ENCODE data around the gene NPW. TPM values are rescaled to one million over a fixed set of nuclear protein-coding genes. Genes with fewer than 3 reads are reported as not detected.

NPW gene
- total and polyA plus RNA-seq, 4 experiments from 2014 or later, result not detected

DNA sequence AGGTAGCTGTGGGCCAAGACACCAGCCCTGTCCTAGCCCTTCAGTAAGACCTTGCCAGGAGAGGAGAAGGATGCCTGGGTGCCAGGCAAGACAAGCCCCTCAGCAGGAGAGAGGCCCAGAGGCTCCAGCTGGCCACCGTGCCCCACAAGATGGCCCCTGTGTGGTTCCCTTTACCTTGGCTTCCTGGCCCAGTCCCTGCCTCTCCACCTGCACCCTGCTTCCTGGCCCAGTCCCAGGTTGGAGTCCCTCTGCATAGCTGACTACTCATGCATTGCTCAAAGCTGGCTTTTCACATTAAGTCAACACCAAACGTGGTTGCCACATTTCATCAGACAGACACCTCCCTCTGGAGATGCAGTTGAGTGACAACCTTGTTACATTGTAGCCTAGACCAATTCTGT is 25.9 kb upstream of the NPW start:
- Histone ChIP-seq H3K27me3 (ENCODE audit: insufficient read depth, low read length) (no peaks in the 10 kb centered on the region), H3K4me1 (ENCODE audit: insufficient read depth, low read length) (peaks cover 22% of the 10 kb centered on the region), H3K9me3 (ENCODE audit: control insufficient read depth in 1 of 2, low read length in 2 of 2) (no peaks in the 10 kb centered on the region), H3K36me3 (ENCODE audit: insufficient read depth, low read length) (peaks cover 4% of the 10 kb centered on the region), H3K4me3 (ENCODE audit: low read length in 2 of 2) (no peak overlapping the region), H3K27ac (ENCODE audit: low read depth, low read length) (no peak overlapping the region)
- peaks cover 3 to 4% of the 10 kb centered on the region in 2 donors for H3K27me3 Mint-ChIP-seq
- ChIA-PET POLR2A (ENCODE audit: partially characterized antibody) (interaction anchor here (1.4 to 5.7 kb wide), 7 partner anchors 11 to 161 kb away, joined by 3 to 71 read pairs (median 29); partner anchors contain the start of genes MSRB1, RPS2, TBL3 and TRAF7), CTCF (ENCODE audit: partially characterized antibody) (interaction anchor here (0.8 to 3.3 kb wide), 3 partner anchors 10 to 159 kb away, joined by 3 to 18 read pairs (median 6); no protein-coding TSS in a partner anchor)
- intact Hi-C loops (cut with micrococcal nuclease), result loop anchor here (2.0 to 5.0 kb wide), 2 partner anchors 29 to 51 kb away; partner anchors contain the start of genes MSRB1 and RPS2
- H3K9me3 Mint-ChIP-seq, result peaks cover 0 to 1% (median 0%) of the 10 kb centered on the region in 8 donors
- peaks cover 9% of the 10 kb centered on the region in 2 donors for H3K36me3 Mint-ChIP-seq
- no peak for DNase-seq
- H3K4me1 Mint-ChIP-seq, result peaks cover 3 to 26% (median 13%) of the 10 kb centered on the region in 4 donors
- peak overlapping the region in 3 of 8 donors; percentile 15 to 59 (median 25) for H3K4me3 Mint-ChIP-seq
- peak overlapping the region in 6 of 7 donors; percentile 57 to 90 (median 84) for H3K27ac Mint-ChIP-seq

DNA sequence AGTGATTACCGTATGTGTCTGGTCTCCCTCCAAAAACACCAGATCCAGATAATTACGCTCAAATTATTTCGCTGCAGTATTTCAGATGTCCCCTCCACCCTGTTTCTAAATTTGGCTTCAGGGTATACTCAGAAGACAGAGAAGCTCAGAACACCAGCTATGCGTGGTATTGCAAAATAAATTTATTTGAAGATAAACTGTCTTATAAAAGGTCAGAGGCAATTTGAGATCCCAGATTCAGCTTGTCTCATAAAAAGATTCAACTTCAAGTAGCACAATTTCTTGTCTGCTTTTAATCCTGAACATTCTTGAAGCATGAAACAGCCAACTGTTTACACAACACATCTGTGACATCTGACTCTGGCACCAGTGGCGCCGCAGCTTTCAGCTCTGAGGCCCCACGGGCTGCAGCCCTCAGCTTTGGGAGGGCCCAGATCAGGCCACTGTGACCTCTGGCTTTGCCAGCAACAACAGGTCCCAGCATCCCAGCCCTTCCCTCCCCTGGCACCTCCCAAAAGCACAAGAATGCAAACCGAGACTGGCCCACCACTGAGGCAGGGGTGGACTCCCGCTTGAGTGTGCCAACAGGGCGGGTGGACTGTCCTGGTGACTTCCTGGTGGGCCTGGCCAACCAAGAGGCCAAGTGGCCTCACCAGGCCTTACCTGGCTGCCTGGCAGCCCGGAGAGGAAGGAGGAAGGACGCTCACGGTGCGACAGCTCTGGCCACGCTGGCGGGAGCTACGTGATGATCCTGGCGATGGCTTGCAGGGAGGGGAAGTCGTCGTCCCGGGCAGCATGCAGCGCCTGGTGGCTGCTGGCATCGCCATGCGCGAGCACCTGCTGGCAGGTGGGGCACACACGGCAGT is 21.9 kb upstream of the NPW start:
- no peaks in the 10 kb centered on the region for H3K4me1 ChIP-seq (ENCODE audit: insufficient read depth, low read length)
- H3K27ac ChIP-seq (ENCODE audit: low read depth, low read length), result no peak overlapping the region
- Mint-ChIP-seq H3K9me3 (peaks cover 0 to 1% (median 0%) of the 10 kb centered on the region in 8 donors), H3K36me3 (peaks cover 14 to 18% of the 10 kb centered on the region in 2 donors), H3K27ac (peak overlapping the region in 1 of 7 donors; percentile 35), H3K4me1 (peaks cover 0 to 2% (median 0%) of the 10 kb centered on the region in 4 donors), H3K27me3 (no peaks in the 10 kb centered on the region), H3K4me3 (no peak overlapping the region)
- no peaks in the 10 kb centered on the region for H3K9me3 ChIP-seq (ENCODE audit: control insufficient read depth in 1 of 2, low read length in 2 of 2)
- no peaks in the 10 kb centered on the region for H3K27me3 ChIP-seq (ENCODE audit: insufficient read depth, low read length)
- H3K36me3 ChIP-seq (ENCODE audit: insufficient read depth, low read length), result peaks cover 29% of the 10 kb centered on the region
- intact Hi-C loops (cut with micrococcal nuclease), result no loop called here
- no peak for DNase-seq
- ChIA-PET CTCF (ENCODE audit: partially characterized antibody) (interaction anchor here (1.0 kb wide), 1 partner anchor 143 kb away, joined by 5 read pairs; no protein-coding TSS in a partner anchor), POLR2A (ENCODE audit: partially characterized antibody) (interaction anchor here (1.2 kb wide), 1 partner anchor 13 kb away, joined by 4 read pairs; the partner anchor contains the start of gene GFER)
- H3K4me3 ChIP-seq (ENCODE audit: low read length in 2 of 2), result no peak overlapping the region

DNA sequence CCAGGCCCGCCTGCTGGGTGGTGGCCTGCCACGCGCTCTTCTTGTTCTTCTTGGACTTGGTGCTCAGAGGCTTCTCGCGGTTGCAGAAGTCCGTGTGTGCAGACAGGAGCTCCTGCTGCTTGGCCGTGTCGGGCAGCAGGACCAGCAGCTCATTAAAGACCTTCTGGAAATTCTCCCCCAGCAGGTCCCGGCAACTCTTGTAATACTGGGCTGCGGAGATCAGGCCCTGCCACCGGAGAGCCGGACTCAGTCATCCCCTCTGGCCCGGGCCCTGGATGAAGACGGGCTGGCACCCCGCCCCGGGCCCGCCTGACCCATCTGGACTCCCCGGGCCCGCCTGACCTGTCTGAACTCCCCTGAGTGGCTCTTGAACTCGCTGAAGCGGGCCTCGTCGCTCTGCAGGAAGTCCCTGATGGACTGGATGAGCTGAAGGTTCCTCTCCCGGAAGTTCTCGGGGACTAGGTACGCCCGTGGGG is 21.2 kb upstream of the NPW start:
- POLR2A ChIA-PET (ENCODE audit: partially characterized antibody), result interaction anchor here (0.6 kb wide), 1 partner anchor 32 kb away, joined by 3 read pairs; no protein-coding TSS in a partner anchor
- Mint-ChIP-seq H3K36me3 (peaks cover 14 to 18% of the 10 kb centered on the region in 2 donors), H3K4me3 (no peak overlapping the region), H3K4me1 (peaks cover 0 to 2% (median 0%) of the 10 kb centered on the region in 4 donors), H3K27ac (peak overlapping the region in 1 of 7 donors; percentile 82), H3K9me3 (peaks cover 0 to under 1% (median 0%) of the 10 kb centered on the region in 8 donors), H3K27me3 (no peaks in the 10 kb centered on the region)
- Histone ChIP-seq H3K36me3 (ENCODE audit: insufficient read depth, low read length) (peaks cover 36% of the 10 kb centered on the region), H3K27me3 (ENCODE audit: insufficient read depth, low read length) (no peaks in the 10 kb centered on the region), H3K9me3 (ENCODE audit: control insufficient read depth in 1 of 2, low read length in 2 of 2) (no peaks in the 10 kb centered on the region), H3K4me3 (ENCODE audit: low read length in 2 of 2) (no peak overlapping the region), H3K4me1 (ENCODE audit: insufficient read depth, low read length) (peaks cover under 1% of the 10 kb centered on the region), H3K27ac (ENCODE audit: low read depth, low read length) (no peak overlapping the region)
- intact Hi-C loops (cut with micrococcal nuclease), result no loop called here
- no peak for DNase-seq
- CTCF ChIA-PET (ENCODE audit: partially characterized antibody), result no interaction called here

DNA sequence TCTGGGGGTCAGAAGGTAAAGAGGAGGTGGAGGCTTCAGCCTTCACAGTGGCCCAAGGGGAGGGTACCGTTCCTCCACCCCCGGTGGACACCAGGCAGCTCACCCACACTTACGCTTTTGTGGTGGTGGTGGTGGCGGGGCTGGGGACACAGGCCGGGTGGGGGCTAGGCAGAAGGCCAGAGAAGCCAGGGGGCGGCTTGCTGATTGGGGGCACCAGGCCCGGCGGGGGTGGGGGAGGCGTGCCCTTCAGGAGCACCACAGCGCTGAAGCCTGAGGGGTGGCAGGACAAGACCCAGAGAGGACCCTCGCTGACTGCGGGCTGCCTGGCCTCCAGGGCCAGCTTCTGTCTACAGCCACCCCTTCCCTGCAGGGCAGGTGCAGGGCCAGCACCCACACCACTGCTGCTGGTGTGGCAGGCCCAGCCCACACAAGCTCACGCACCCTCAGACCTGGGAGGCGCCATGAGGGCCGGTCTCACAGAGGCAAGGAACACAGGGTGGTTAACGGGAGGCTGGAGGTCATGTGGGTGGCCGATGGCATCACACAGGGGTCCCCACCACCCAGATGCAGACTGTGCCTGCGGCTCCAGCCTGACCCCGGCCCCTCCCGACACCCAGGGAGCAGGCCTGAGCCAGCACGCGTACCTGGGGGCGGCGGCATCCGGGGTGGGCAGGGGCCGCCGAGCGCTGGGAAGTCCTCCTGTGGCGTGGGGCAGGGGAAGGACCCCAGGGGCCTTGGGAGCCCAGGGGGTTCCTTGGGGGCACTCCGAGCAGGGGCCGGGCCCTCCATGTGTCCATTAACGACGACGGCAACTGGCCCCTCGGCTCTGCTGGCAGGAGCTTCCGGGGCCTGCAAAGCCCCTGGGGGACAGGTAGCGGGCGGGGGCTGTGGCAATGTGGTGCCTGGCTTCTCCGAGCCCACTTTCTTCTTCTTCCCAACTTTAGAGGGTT is 20.5 kb upstream of the NPW start:
- intact Hi-C loops (cut with micrococcal nuclease), result no loop called here
- Mint-ChIP-seq H3K27me3 (no peaks in the 10 kb centered on the region), H3K36me3 (peaks cover 14 to 18% of the 10 kb centered on the region in 2 donors), H3K4me3 (no peak overlapping the region), H3K4me1 (peaks cover 0 to 7% (median 0%) of the 10 kb centered on the region in 4 donors), H3K27ac (no peak overlapping the region), H3K9me3 (no peaks in the 10 kb centered on the region)
- no peaks in the 10 kb centered on the region for H3K27me3 ChIP-seq (ENCODE audit: insufficient read depth, low read length)
- ChIA-PET POLR2A (ENCODE audit: partially characterized antibody) (interaction anchor here (0.6 kb wide), 1 partner anchor 33 kb away, joined by 3 read pairs; no protein-coding TSS in a partner anchor), CTCF (ENCODE audit: partially characterized antibody) (no interaction called here)
- no peak overlapping the region for H3K4me3 ChIP-seq (ENCODE audit: low read length in 2 of 2)
- DNase-seq, result no peak
- no peak overlapping the region for H3K27ac ChIP-seq (ENCODE audit: low read depth, low read length)
- H3K4me1 ChIP-seq (ENCODE audit: insufficient read depth, low read length), result peaks cover 7% of the 10 kb centered on the region
- H3K36me3 ChIP-seq (ENCODE audit: insufficient read depth, low read length), result peaks cover 38% of the 10 kb centered on the region
- no peaks in the 10 kb centered on the region for H3K9me3 ChIP-seq (ENCODE audit: control insufficient read depth in 1 of 2, low read length in 2 of 2)

DNA sequence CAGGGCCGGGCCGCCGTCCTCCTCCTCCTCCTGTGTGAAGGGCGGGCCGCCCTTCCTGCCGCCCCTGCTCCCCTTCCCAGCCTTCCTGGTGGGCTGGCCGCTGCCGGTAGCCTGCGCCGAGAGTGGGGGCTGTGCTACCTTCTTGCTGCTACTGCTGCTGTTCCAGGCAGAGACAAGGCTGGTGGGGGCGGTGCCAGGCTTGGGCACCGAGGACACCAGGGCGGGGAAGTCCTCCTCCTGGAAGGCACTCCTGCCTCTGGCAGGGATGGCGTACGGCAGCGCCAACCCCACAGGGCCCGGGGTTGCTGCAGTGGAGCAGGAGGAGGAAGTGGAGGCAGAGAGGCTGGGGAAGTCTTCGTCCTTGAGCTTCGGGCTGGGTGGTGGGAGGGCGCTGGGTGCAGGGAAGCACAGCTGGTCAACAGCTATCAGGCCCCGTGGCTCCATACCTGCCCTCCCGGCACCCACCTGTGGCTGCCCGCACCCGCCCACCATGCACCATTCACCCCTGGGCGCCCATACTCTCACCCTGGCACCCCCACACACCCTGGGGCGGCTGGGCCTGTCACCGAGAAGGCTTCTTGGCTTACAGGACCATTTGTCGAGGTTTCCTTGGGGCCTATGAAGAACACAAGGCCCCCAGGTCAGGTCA is 19.6 kb upstream of the NPW start:
- Histone ChIP-seq H3K36me3 (ENCODE audit: insufficient read depth, low read length) (peaks cover 38% of the 10 kb centered on the region), H3K4me1 (ENCODE audit: insufficient read depth, low read length) (peaks cover 12% of the 10 kb centered on the region), H3K27me3 (ENCODE audit: insufficient read depth, low read length) (no peaks in the 10 kb centered on the region), H3K4me3 (ENCODE audit: low read length in 2 of 2) (no peak overlapping the region), H3K27ac (ENCODE audit: low read depth, low read length) (no peak overlapping the region), H3K9me3 (ENCODE audit: control insufficient read depth in 1 of 2, low read length in 2 of 2) (no peaks in the 10 kb centered on the region)
- no peaks in the 10 kb centered on the region for H3K27me3 Mint-ChIP-seq
- intact Hi-C loops (cut with micrococcal nuclease), result no loop called here
- ChIA-PET CTCF (ENCODE audit: partially characterized antibody) (no interaction called here), POLR2A (ENCODE audit: partially characterized antibody) (interaction anchor here (0.8 kb wide), 1 partner anchor 35 kb away, joined by 3 read pairs; the partner anchor contains the start of gene RPS2)
- no peak overlapping the region for H3K27ac Mint-ChIP-seq
- H3K9me3 Mint-ChIP-seq, result no peaks in the 10 kb centered on the region
- DNase-seq, result no peak
- H3K4me3 Mint-ChIP-seq, result no peak overlapping the region
- peaks cover 14 to 20% of the 10 kb centered on the region in 2 donors for H3K36me3 Mint-ChIP-seq
- peaks cover 0 to 12% (median 0%) of the 10 kb centered on the region in 4 donors for H3K4me1 Mint-ChIP-seq

DNA sequence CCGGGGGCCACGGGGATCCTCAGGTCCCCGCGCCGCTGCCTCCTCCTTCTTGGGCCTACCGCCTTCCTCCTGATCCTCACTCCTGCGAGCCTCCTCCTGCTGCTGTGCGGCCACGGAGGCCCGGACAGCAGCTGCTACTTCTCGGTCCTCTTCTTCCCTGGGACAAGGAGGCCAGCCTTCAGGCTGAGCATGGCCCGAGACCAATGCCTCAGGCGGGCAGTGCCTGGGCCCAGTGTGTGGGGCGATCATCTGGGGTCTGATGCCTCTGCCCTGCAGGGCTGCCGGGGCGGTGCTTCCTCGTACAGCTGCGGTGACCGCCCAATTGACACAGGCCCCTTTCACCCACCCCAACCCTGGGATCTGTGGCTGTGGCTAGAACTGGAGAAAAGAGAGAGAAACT is 18.6 kb upstream of the NPW start:
- Histone ChIP-seq H3K4me3 (ENCODE audit: low read length in 2 of 2) (no peak overlapping the region), H3K36me3 (ENCODE audit: insufficient read depth, low read length) (peaks cover 38% of the 10 kb centered on the region), H3K27ac (ENCODE audit: low read depth, low read length) (no peak overlapping the region), H3K9me3 (ENCODE audit: control insufficient read depth in 1 of 2, low read length in 2 of 2) (no peaks in the 10 kb centered on the region), H3K27me3 (ENCODE audit: insufficient read depth, low read length) (no peaks in the 10 kb centered on the region), H3K4me1 (ENCODE audit: insufficient read depth, low read length) (peaks cover 13% of the 10 kb centered on the region)
- DNase-seq, result no peak
- Mint-ChIP-seq H3K36me3 (peaks cover 14 to 20% of the 10 kb centered on the region in 2 donors), H3K9me3 (no peaks in the 10 kb centered on the region), H3K27me3 (no peaks in the 10 kb centered on the region), H3K4me3 (no peak overlapping the region), H3K4me1 (peaks cover 2 to 18% (median 4%) of the 10 kb centered on the region in 4 donors), H3K27ac (peak overlapping the region in 1 of 7 donors; percentile 7)
- intact Hi-C loops (cut with micrococcal nuclease), result no loop called here
- POLR2A ChIA-PET (ENCODE audit: partially characterized antibody), result interaction anchor here (0.8 kb wide), 1 partner anchor 36 kb away, joined by 3 read pairs; the partner anchor contains the start of gene RPS2
- CTCF ChIA-PET (ENCODE audit: partially characterized antibody), result no interaction called here
